Hepatocyte (in vitro differentiated cells): Measurements from ENCODE around the gene SLC38A5.

Experiments used
- EZH2 ChIP-seq: fragments of 200-600 bp; sonication (generic); IDR thresholded peaks from 2 replicates; pipeline ENCODE4 v1.6.1; 2016; ENCODE audit warnings: antibody characterized with exemption, mild to moderate bottlenecking, borderline replicate concordance
- TF ChIP-seq, protein P1 (sequence below): fragments of 200-600 bp; sonication (generic); IDR thresholded peaks from 2 replicates; pipeline ENCODE4 v1.5.1; 2016; ENCODE audit warnings: antibody characterized with exemption, mild to moderate bottlenecking; ENCODE audit not compliant: poor library complexity

GRCh38 chrX:48515842-48516241 lies 45.8 kb upstream of the SLC38A5 start:
- TF ChIP-seq, protein P1, sequence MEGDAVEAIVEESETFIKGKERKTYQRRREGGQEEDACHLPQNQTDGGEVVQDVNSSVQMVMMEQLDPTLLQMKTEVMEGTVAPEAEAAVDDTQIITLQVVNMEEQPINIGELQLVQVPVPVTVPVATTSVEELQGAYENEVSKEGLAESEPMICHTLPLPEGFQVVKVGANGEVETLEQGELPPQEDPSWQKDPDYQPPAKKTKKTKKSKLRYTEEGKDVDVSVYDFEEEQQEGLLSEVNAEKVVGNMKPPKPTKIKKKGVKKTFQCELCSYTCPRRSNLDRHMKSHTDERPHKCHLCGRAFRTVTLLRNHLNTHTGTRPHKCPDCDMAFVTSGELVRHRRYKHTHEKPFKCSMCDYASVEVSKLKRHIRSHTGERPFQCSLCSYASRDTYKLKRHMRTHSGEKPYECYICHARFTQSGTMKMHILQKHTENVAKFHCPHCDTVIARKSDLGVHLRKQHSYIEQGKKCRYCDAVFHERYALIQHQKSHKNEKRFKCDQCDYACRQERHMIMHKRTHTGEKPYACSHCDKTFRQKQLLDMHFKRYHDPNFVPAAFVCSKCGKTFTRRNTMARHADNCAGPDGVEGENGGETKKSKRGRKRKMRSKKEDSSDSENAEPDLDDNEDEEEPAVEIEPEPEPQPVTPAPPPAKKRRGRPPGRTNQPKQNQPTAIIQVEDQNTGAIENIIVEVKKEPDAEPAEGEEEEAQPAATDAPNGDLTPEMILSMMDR = no peak
- TF ChIP-seq EZH2 = no peak
